K562 (cell line): ENCODE measurements around the gene LMNB1. TPM values are rescaled to one million over a fixed set of nuclear protein-coding genes. Genes with fewer than 3 reads are reported as not detected.

Experiments used
- BMI1 ChIP-seq: fragments of 150-350 bp; IDR thresholded peaks from 2 replicates; pipeline ENCODE4 v1.6.1; 2014; ENCODE audit warnings: low read length
- CBX8 ChIP-seq: fragments of 200-600 bp; sonication (generic); IDR thresholded peaks from 2 replicates; pipeline ENCODE4 v1.6.1; 2012; ENCODE audit warnings: borderline replicate concordance, mixed run types, low read depth, mild to moderate bottlenecking, moderate library complexity, mixed read lengths, low read length, control low read depth, inconsistent platforms; ENCODE audit not compliant: poor library complexity, severe bottlenecking; ENCODE audit errors: extremely low read depth
- CHD2 ChIP-seq: IDR thresholded peaks from 2 replicates; pipeline ENCODE4 v1.6.1; 2011; ENCODE audit warnings: low read depth, low read length
- CXXC5 ChIP-seq: fragments of 250-450 bp; sonication (Bioruptor Pico); IDR thresholded peaks from 2 replicates; pipeline ENCODE4 v1.8.0; 2022; ENCODE audit warnings: inconsistent platforms, mild to moderate bottlenecking, moderate library complexity
- ELK3 ChIP-seq: fragments of 450-650 bp; formaldehyde crosslinking; IDR thresholded peaks from 2 replicates; pipeline ENCODE4 v1.4.0; 2020; ENCODE audit warnings: mild to moderate bottlenecking
- EP300 ChIP-seq: IDR thresholded peaks from 2 replicates; pipeline ENCODE4 v1.6.1; 2012; ENCODE audit warnings: low read length, improper control_type of control experiment
- FOS ChIP-seq: IDR thresholded peaks from 3 replicates; pipeline ENCODE4 v1.6.1; 2011; ENCODE audit not compliant: insufficient read length; ENCODE audit errors: extremely low read depth
- KDM5B ChIP-seq: fragments of 200-600 bp; sonication (generic); IDR thresholded peaks from 2 replicates; pipeline ENCODE4 v1.6.1; 2012; ENCODE audit warnings: low read depth, mild to moderate bottlenecking, moderate library complexity, low read length, control low read depth, inconsistent platforms; ENCODE audit not compliant: insufficient replicate concordance
- MYC ChIP-seq, 2 experiments: fragments of 250-450 bp in 1 of 2; sonication (Bioruptor Pico) in 1 of 2; IDR thresholded peaks; 2 replicates each; pipeline versions ENCODE4 v1.5.1 to v1.6.1; 2012 to 2021; ENCODE audit warnings: low read depth in 2 of 2, borderline replicate concordance in 1 of 2, improper control_type of control experiment in 1 of 2, low read length in 1 of 2, mild to moderate bottlenecking in 1 of 2, moderate library complexity in 1 of 2
- NCOA1 ChIP-seq: fragments of 450-650 bp; IDR thresholded peaks from 2 replicates; pipeline ENCODE4 v1.6.1; 2016; ENCODE audit warnings: low read depth
- NCOA2 ChIP-seq, 2 experiments: fragments of 450-650 bp; IDR thresholded peaks; 2 replicates each; pipeline ENCODE4 v1.6.1; 2018; ENCODE audit warnings: mild to moderate bottlenecking in 2 of 2, moderate library complexity in 1 of 2; ENCODE audit not compliant: partially characterized antibody in 2 of 2
- NEUROD1 ChIP-seq: fragments of 150-350 bp; IDR thresholded peaks from 2 replicates; pipeline ENCODE4 v1.6.1; 2014; ENCODE audit warnings: borderline replicate concordance, low read length, low read depth; ENCODE audit not compliant: partially characterized antibody
- RBM22 ChIP-seq: fragments of 200-400 bp; formaldehyde crosslinking; IDR thresholded peaks from 2 replicates; pipeline ENCODE4 v1.6.1; 2018; ENCODE audit warnings: low read length, low read depth; ENCODE audit not compliant: poor library complexity, severe bottlenecking
- SMAD3 ChIP-seq: fragments of 450-650 bp; formaldehyde crosslinking; conservative IDR thresholded peaks from 2 replicates; pipeline ENCODE4 v1.4.0; 2020; ENCODE audit warnings: mild to moderate bottlenecking
- TCF15 ChIP-seq: fragments of 250-450 bp; sonication (Bioruptor Pico); IDR thresholded peaks from 2 replicates; pipeline ENCODE4 v1.8.0; 2022; ENCODE audit warnings: moderate library complexity, mild to moderate bottlenecking, inconsistent platforms
- THRAP3 ChIP-seq: fragments of 450-650 bp; IDR thresholded peaks from 2 replicates; pipeline ENCODE4 v1.6.1; 2016; ENCODE audit warnings: mild to moderate bottlenecking, inconsistent platforms, borderline replicate concordance
- ZFP30 ChIP-seq: fragments of 250-450 bp; sonication (Bioruptor Pico); IDR thresholded peaks from 2 replicates; pipeline ENCODE4 v1.8.0; 2022; ENCODE audit warnings: moderate library complexity, mild to moderate bottlenecking, inconsistent platforms, borderline replicate concordance
- ZKSCAN1 ChIP-seq: fragments of 150-350 bp; IDR thresholded peaks from 2 replicates; pipeline ENCODE4 v1.6.1; 2016; ENCODE audit warnings: low read depth, low read length
- ZKSCAN3 ChIP-seq: fragments of 250-450 bp; sonication (Bioruptor Pico); IDR thresholded peaks from 2 replicates; pipeline ENCODE4 v1.4.0; 2020
- ZNF175 ChIP-seq: fragments of 200-800 bp; sonication (Bioruptor generic); IDR thresholded peaks from 2 replicates; pipeline ENCODE4 v1.6.1; 2016; ENCODE audit warnings: low read depth, mild to moderate bottlenecking, missing genetic modification characterization, missing compliant biosample characterization
- ZNF511 ChIP-seq: sonication (generic); formaldehyde crosslinking; IDR thresholded peaks from 2 replicates; pipeline ENCODE4 v1.8.0; 2022; ENCODE audit warnings: mild to moderate bottlenecking, missing genetic modification reagents
- polyA plus RNA-seq, 8 experiments: library from polyadenylated mRNA; depleted of rRNA in 4 of 8; stranded (reverse) in 5 of 8; unstranded in 3 of 8; fragments of >200 nt; fragmentation: Nextera tagmentation in 2 of 8; fragmentation: Illumina TruSeq in 1 of 8; extraction: Ambion mirVana in 2 of 8; extraction: Trizol in 1 of 8; gene quantifications; 2 replicates each; pipeline versions ENCODE4 v1.2.1 to v1.2.3, GENCODE V29; 2011 to 2014; ENCODE audit warnings: inconsistent platforms in 1 of 8, missing spikeins in 1 of 8
- total RNA-seq, 7 experiments: library from RNA; depleted of rRNA in 6 of 7; stranded (reverse); fragments of >200 nt in 6 of 7; fragmentation: Illumina TruSeq in 2 of 7; extraction: Trizol in 2 of 7; gene quantifications; 2 replicates each; pipeline versions ENCODE4 v1.2.1 to v1.2.3, GENCODE V29; 2011 to 2021; ENCODE audit warnings: low replicate concordance in 1 of 7
- TF ChIP-seq, protein P1 (sequence below): fragments of 450-650 bp; IDR thresholded peaks from 2 replicates; pipeline ENCODE4 v1.7.0; 2016; ENCODE audit warnings: borderline replicate concordance
- TF ChIP-seq, protein P2 (sequence below): sonication (generic); formaldehyde crosslinking; IDR thresholded peaks from 2 replicates; pipeline ENCODE4 v1.8.0; 2022; ENCODE audit warnings: mild to moderate bottlenecking, low read depth, missing genetic modification reagents

LMNB1 gene
- total and polyA plus RNA-seq, 9 of the 15 experiments (the other 6 are each of a cell fraction or from before 2014, with no cell fraction given), result 2.8 to 190 (median 131) TPM

GRCh38 chr5:126776499-126777256, at the start of gene LMNB1 (continued):
- TF ChIP-seq MYC (IDR thresholded peaks at IDR 0.05; ENCODE audit: low read depth, low read length) (peak; percentile 81), MYC (CRISPR knock-in tag; IDR thresholded peaks at IDR 0.05; ENCODE audit: borderline replicate concordance, low read depth) (no peak), ZNF511 (CRISPR knock-in tag) (no peak; the same call in 1 of the 2 replicates), THRAP3 (no peak), CBX8 (no peak), ZKSCAN1 (no peak), CXXC5 (peak; percentile 92), RBM22 (peak; percentile 60), ZFP30 (CRISPR knock-in tag) (no peak), KDM5B (peak; percentile 79), NCOA1 (no peak), BMI1 (no peak), EP300 (peak; percentile 57), SMAD3 (CRISPR knock-in tag) (no peak), ZKSCAN3 (CRISPR knock-in tag) (no peak), ELK3 (no peak), CHD2 (no peak; the same call in 1 of the 2 replicates), FOS (peak; percentile 73), ZNF175 (CRISPR knock-in tag) (no peak), NEUROD1 (peak; percentile 65), NCOA2 (IDR thresholded peaks at IDR 0.05; ENCODE audit: partially characterized antibody in 2 of 2) (no peak), TCF15 (CRISPR knock-in tag) (no peak)
- TF ChIP-seq, protein P1, sequence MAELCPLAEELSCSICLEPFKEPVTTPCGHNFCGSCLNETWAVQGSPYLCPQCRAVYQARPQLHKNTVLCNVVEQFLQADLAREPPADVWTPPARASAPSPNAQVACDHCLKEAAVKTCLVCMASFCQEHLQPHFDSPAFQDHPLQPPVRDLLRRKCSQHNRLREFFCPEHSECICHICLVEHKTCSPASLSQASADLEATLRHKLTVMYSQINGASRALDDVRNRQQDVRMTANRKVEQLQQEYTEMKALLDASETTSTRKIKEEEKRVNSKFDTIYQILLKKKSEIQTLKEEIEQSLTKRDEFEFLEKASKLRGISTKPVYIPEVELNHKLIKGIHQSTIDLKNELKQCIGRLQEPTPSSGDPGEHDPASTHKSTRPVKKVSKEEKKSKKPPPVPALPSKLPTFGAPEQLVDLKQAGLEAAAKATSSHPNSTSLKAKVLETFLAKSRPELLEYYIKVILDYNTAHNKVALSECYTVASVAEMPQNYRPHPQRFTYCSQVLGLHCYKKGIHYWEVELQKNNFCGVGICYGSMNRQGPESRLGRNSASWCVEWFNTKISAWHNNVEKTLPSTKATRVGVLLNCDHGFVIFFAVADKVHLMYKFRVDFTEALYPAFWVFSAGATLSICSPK, result no peak
- TF ChIP-seq, protein P2, sequence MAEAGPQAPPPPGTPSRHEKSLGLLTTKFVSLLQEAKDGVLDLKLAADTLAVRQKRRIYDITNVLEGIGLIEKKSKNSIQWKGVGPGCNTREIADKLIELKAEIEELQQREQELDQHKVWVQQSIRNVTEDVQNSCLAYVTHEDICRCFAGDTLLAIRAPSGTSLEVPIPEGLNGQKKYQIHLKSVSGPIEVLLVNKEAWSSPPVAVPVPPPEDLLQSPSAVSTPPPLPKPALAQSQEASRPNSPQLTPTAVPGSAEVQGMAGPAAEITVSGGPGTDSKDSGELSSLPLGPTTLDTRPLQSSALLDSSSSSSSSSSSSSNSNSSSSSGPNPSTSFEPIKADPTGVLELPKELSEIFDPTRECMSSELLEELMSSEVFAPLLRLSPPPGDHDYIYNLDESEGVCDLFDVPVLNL (CRISPR knock-in tag), result peak; percentile 81
